Loucy (cell line): ENCODE results near the gene KLHL40.

Experiments used
- H2AFZ ChIP-seq: fragments of 200-600 bp; sonication (generic); 2 replicates; pipeline ENCODE4 v1.6.0; 2016; ENCODE audit warnings: antibody characterized with exemption, mild to moderate bottlenecking, low read length, moderate library complexity
- H3F3A ChIP-seq: fragments of 200-600 bp; 2 replicates; pipeline ENCODE4 v1.6.0; 2016; ENCODE audit warnings: antibody characterized with exemption, low read depth, mild to moderate bottlenecking
- H3K27me3 ChIP-seq: fragments of 200-600 bp; sonication (generic); 2 replicates; pipeline ENCODE4 v1.6.1; 2014; ENCODE audit warnings: low read length, mild to moderate bottlenecking; ENCODE audit not compliant: insufficient read depth, poor library complexity, severe bottlenecking
- H3K36me3 ChIP-seq: fragments of 200-600 bp; sonication (generic); 2 replicates; pipeline ENCODE4 v1.6.1; 2016; ENCODE audit warnings: low read length; ENCODE audit not compliant: insufficient read depth
- H3K4me1 ChIP-seq: fragments of 200-600 bp; sonication (generic); 2 replicates; pipeline ENCODE4 v1.5.1; 2014; ENCODE audit warnings: low read length, mild to moderate bottlenecking; ENCODE audit not compliant: insufficient read depth, poor library complexity, severe bottlenecking
- H3K4me2 ChIP-seq: fragments of 200-600 bp; sonication (generic); 2 replicates; pipeline ENCODE4 v1.6.0; 2014; ENCODE audit warnings: antibody characterized with exemption, low read length, low read depth, mild to moderate bottlenecking; ENCODE audit not compliant: poor library complexity, severe bottlenecking
- H3K4me3 ChIP-seq: fragments of 200-600 bp; sonication (generic); 2 replicates; pipeline ENCODE4 v1.5.1; 2014; ENCODE audit warnings: low read length, mild to moderate bottlenecking, mixed read lengths; ENCODE audit not compliant: poor library complexity, severe bottlenecking
- H3K79me2 ChIP-seq: fragments of 200-600 bp; sonication (generic); 2 replicates; pipeline ENCODE4 v1.6.1; 2014; ENCODE audit warnings: low read length; ENCODE audit not compliant: insufficient read depth
- H3K9ac ChIP-seq: fragments of 200-600 bp; sonication (generic); 2 replicates; pipeline ENCODE4 v1.6.0; 2014; ENCODE audit warnings: mild to moderate bottlenecking, low read depth, low read length, moderate library complexity; ENCODE audit not compliant: poor library complexity, severe bottlenecking
- H3K9me2 ChIP-seq: fragments of 200-600 bp; sonication (generic); replicated peaks from 2 replicates; pipeline ENCODE4 v1.6.1; 2016; ENCODE audit warnings: low read depth, low read length, mixed read lengths
- H3K9me3 ChIP-seq: fragments of 200-600 bp; sonication (generic); 2 replicates; pipeline ENCODE4 v1.6.1; 2014; ENCODE audit warnings: mild to moderate bottlenecking, antibody characterized with exemption, low read length, low read depth; ENCODE audit not compliant: insufficient read depth
- H4K20me1 ChIP-seq: fragments of 200-600 bp; sonication (generic); 2 replicates; pipeline ENCODE4 v1.6.0; 2014; ENCODE audit warnings: antibody characterized with exemption, low read length, mild to moderate bottlenecking; ENCODE audit not compliant: insufficient read depth, poor library complexity, severe bottlenecking
- CTCF ChIP-seq: fragments of 200-600 bp; sonication (generic); conservative IDR thresholded peaks from 2 replicates; pipeline ENCODE4 v1.5.1; 2014; ENCODE audit warnings: mild to moderate bottlenecking, antibody characterized with exemption, low read length
- EZH2phosphoT487 ChIP-seq: fragments of 200-600 bp; IDR thresholded peaks from 2 replicates; pipeline ENCODE4 v1.6.1; 2018; ENCODE audit warnings: antibody characterized with exemption, mild to moderate bottlenecking, moderate library complexity, borderline replicate concordance

The KLHL40 gene

GRCh38 chr3:42666022-42666421, 19.3 kb upstream of the KLHL40 start:
- TF ChIP-seq EZH2phosphoT487 (no peak), CTCF (no peak)
- Histone ChIP-seq H3K36me3 (no peaks in the 10 kb centered on the region), H3K9ac (no peak overlapping the region), H3K4me3 (no peak overlapping the region), H3F3A (no peaks in the 10 kb centered on the region), H2AFZ (no peak overlapping the region), H3K79me2 (no peaks in the 10 kb centered on the region), H3K9me2 (no peaks in the 10 kb centered on the region), H3K9me3 (no peaks in the 10 kb centered on the region), H3K27me3 (no peaks in the 10 kb centered on the region), H3K4me1 (no peaks in the 10 kb centered on the region), H4K20me1 (no peaks in the 10 kb centered on the region), H3K4me2 (no peak overlapping the region)

GRCh38 chr3:42666577-42666998, 18.7 kb upstream of the KLHL40 start:
- no peaks in the 10 kb centered on the region for H3K36me3 ChIP-seq
- H3K9me3 ChIP-seq, result no peaks in the 10 kb centered on the region
- no peak for TF ChIP-seq EZH2phosphoT487
- no peaks in the 10 kb centered on the region for H3K79me2 ChIP-seq
- no peaks in the 10 kb centered on the region for H3K4me1 ChIP-seq
- no peaks in the 10 kb centered on the region for H3F3A ChIP-seq
- H3K27me3 ChIP-seq, result no peaks in the 10 kb centered on the region
- H4K20me1 ChIP-seq, result no peaks in the 10 kb centered on the region
- no peak overlapping the region for H3K4me3 ChIP-seq
- no peak overlapping the region for H2AFZ ChIP-seq
- no peaks in the 10 kb centered on the region for H3K9me2 ChIP-seq
- H3K4me2 ChIP-seq, result no peak overlapping the region
- H3K9ac ChIP-seq, result no peak overlapping the region

DNA sequence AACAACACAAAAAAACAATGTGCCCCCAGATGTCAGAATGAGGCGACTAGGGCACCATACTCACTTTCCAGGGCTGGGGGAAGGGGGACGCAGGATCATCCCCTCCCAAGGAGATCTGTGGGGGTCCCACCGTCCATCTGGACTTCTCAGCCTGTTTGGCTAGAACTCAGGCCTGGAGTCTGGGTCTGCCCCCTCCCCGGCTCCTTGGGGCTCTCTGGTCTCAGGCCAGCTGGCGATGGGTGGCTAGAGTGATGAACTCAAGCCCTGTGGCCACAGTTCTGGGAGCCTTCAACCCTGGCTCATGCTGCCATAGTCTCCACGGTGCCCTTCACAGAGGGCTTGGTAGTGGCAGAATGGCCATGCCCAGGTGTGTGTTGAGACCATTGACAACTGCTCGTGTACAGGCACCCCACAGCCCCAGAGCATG, 18.2 kb upstream of the KLHL40 start:
- Histone ChIP-seq H2AFZ (no peak overlapping the region), H3K9me2 (no peaks in the 10 kb centered on the region), H3K79me2 (no peaks in the 10 kb centered on the region), H3K4me1 (no peaks in the 10 kb centered on the region), H3K9me3 (no peaks in the 10 kb centered on the region), H3K4me2 (no peak overlapping the region), H4K20me1 (no peaks in the 10 kb centered on the region), H3K36me3 (no peaks in the 10 kb centered on the region), H3F3A (no peaks in the 10 kb centered on the region), H3K9ac (no peak overlapping the region), H3K4me3 (no peak overlapping the region), H3K27me3 (no peaks in the 10 kb centered on the region)
- TF ChIP-seq CTCF (no peak), EZH2phosphoT487 (no peak)
